Type B pancreatic cell (in vitro differentiated cells): Measurements from ENCODE around the gene ATP23. TPM values are rescaled to one million over a fixed set of nuclear protein-coding genes. Genes with fewer than 3 reads are reported as not detected.
A peak's percentile ranks its signal among the peaks of the same experiment; 100 is the strongest.

Experiments used
- DNase-seq: peaks from one replicate; pipeline ENCODE4 v3.0.0; 2021; ENCODE audit warnings: mixed read lengths; ENCODE audit not compliant: unreplicated experiment; ENCODE audit errors: extremely low spot score
- H3K27ac Mint-ChIP-seq: 2 replicates; pipeline ENCODE4 v1.8.0; 2021; ENCODE audit warnings: mild to moderate bottlenecking, mixed read lengths
- H3K27me3 Mint-ChIP-seq: 2 replicates; pipeline ENCODE4 v1.8.0; 2021; ENCODE audit warnings: mixed read lengths
- H3K36me3 Mint-ChIP-seq: 2 replicates; pipeline ENCODE4 v1.8.0; 2021; ENCODE audit warnings: mixed read lengths
- H3K4me1 Mint-ChIP-seq: one replicate; pipeline ENCODE4 v1.8.0; 2021; ENCODE audit warnings: mixed read lengths; ENCODE audit not compliant: unreplicated experiment
- H3K4me3 Mint-ChIP-seq: 2 replicates; pipeline ENCODE4 v1.8.0; 2021; ENCODE audit warnings: mild to moderate bottlenecking, mixed read lengths
- H3K9me3 Mint-ChIP-seq: 2 replicates; pipeline ENCODE4 v1.8.0; 2021; ENCODE audit warnings: mixed read lengths
- CTCF ChIP-seq: fragments of 200-600 bp; sonication (generic); conservative IDR thresholded peaks from 2 replicates; pipeline ENCODE4 v1.5.0; 2021; ENCODE audit warnings: antibody characterized with exemption, mild to moderate bottlenecking
- total RNA-seq: library from RNA; stranded (reverse); gene quantifications from 2 replicates; pipeline ENCODE4 v1.2.1, GENCODE V29; 2021; ENCODE audit warnings: low replicate concordance

The ATP23 gene
- total RNA-seq, 1 donor from 2014 or later, result 9.7 TPM

GRCh38 chr12:57944313-57945023 is 3.1 kb downstream of the ATP23 start:
- H3K4me3 Mint-ChIP-seq, result peak overlapping the region; percentile 67
- H3K36me3 Mint-ChIP-seq, result peaks cover 7% of the 10 kb centered on the region
- no peaks in the 10 kb centered on the region for H3K27me3 Mint-ChIP-seq
- DNase-seq, result no peak
- no peak overlapping the region for H3K27ac Mint-ChIP-seq
- peaks cover 19% of the 10 kb centered on the region for H3K4me1 Mint-ChIP-seq
- no peak for TF ChIP-seq CTCF
- H3K9me3 Mint-ChIP-seq, result no peaks in the 10 kb centered on the region

- DNase-seq, result no peak
- H3K4me3 Mint-ChIP-seq, result no peak overlapping the region
- no peaks in the 10 kb centered on the region for H3K4me1 Mint-ChIP-seq
- H3K27me3 Mint-ChIP-seq, result no peaks in the 10 kb centered on the region
- no peaks in the 10 kb centered on the region for H3K9me3 Mint-ChIP-seq
- peaks cover 44% of the 10 kb centered on the region for H3K36me3 Mint-ChIP-seq
- H3K27ac Mint-ChIP-seq, result no peak overlapping the region
- no peak for TF ChIP-seq CTCF
Observed at GRCh38 chr12:57952766-57953165, 11.4 kb downstream of the ATP23 start.

GRCh38 chr12:57954768-57955167 is 13.4 kb downstream of the ATP23 start:
- no peak for DNase-seq
- H3K4me1 Mint-ChIP-seq, result no peaks in the 10 kb centered on the region
- peaks cover 47% of the 10 kb centered on the region for H3K36me3 Mint-ChIP-seq
- peaks cover 8% of the 10 kb centered on the region for H3K9me3 Mint-ChIP-seq
- H3K27me3 Mint-ChIP-seq, result no peaks in the 10 kb centered on the region
- TF ChIP-seq CTCF, result no peak
- H3K4me3 Mint-ChIP-seq, result no peak overlapping the region
- H3K27ac Mint-ChIP-seq, result no peak overlapping the region

- no peaks in the 10 kb centered on the region for H3K4me1 Mint-ChIP-seq
- H3K36me3 Mint-ChIP-seq, result peaks cover 39% of the 10 kb centered on the region
- peaks cover 18% of the 10 kb centered on the region for H3K9me3 Mint-ChIP-seq
- no peaks in the 10 kb centered on the region for H3K27me3 Mint-ChIP-seq
- H3K4me3 Mint-ChIP-seq, result no peak overlapping the region
- no peak for DNase-seq
- no peak for TF ChIP-seq CTCF
- H3K27ac Mint-ChIP-seq, result no peak overlapping the region
Observed at GRCh38 chr12:57958061-57958657, 16.8 kb downstream of the ATP23 start.

GRCh38 chr12:57964421-57964820 is 23.1 kb downstream of the ATP23 start:
- Mint-ChIP-seq H3K9me3 (peaks cover 14% of the 10 kb centered on the region), H3K4me3 (no peak overlapping the region), H3K27ac (no peak overlapping the region), H3K36me3 (no peaks in the 10 kb centered on the region), H3K27me3 (no peaks in the 10 kb centered on the region), H3K4me1 (no peaks in the 10 kb centered on the region)
- no peak for TF ChIP-seq CTCF
- DNase-seq, result no peak
